Middle frontal gyrus (tissue), 1 donor: ENCODE results near the gene NR1I3.
"Not testable (repeated sequence)": the region's sequence is repeated elsewhere in the genome, so short reads cannot be mapped to it uniquely, and the experiment has no call there.

Source experiments
- DNase-seq: peaks from one replicate; pipeline ENCODE4 v3.0.0-alpha.2; 2015; ENCODE audit warnings: low spot score; ENCODE audit errors: extremely low spot score

NR1I3 gene

GRCh38 chr1:161250829-161251228 is 12.8 kb upstream of the NR1I3 start:
- no peak for DNase-seq

GRCh38 chr1:161250100-161250499 is 12.1 kb upstream of the NR1I3 start:
- not testable (repeated sequence) for DNase-seq

- no peak for DNase-seq
Observed at GRCh38 chr1:161244888-161245287, 6.9 kb upstream of the NR1I3 start.

- DNase-seq = no peak
Observed at GRCh38 chr1:161242313-161242712, 4.3 kb upstream of the NR1I3 start.

- no peak for DNase-seq
Observed at GRCh38 chr1:161241682-161242081, 3.7 kb upstream of the NR1I3 start.

- DNase-seq = no peak
Observed at GRCh38 chr1:161235957-161236775, 1.8 kb downstream of the NR1I3 start.

- no peak for DNase-seq
Observed at GRCh38 chr1:161233102-161233501, 4.9 kb downstream of the NR1I3 start.

GRCh38 chr1:161230762-161231161 is 7.2 kb downstream of the NR1I3 start:
- no peak for DNase-seq

GRCh38 chr1:161229896-161230295 is 8.1 kb downstream of the NR1I3 start:
- DNase-seq = no peak

- DNase-seq = no peak
Observed at GRCh38 chr1:161228032-161228431, 10.0 kb downstream of the NR1I3 start.

GRCh38 chr1:161227196-161227871 is 10.7 kb downstream of the NR1I3 start:
- DNase-seq = peak; percentile 44

GRCh38 chr1:161226759-161227158 is 11.2 kb downstream of the NR1I3 start:
- no peak for DNase-seq

GRCh38 chr1:161226320-161226711 is 11.7 kb downstream of the NR1I3 start:
- no peak for DNase-seq

GRCh38 chr1:161225534-161226319 is 12.3 kb downstream of the NR1I3 start, which contains the start of gene TOMM40L:
TSS of gene TOMM40L (plus strand) at chr1:161226060. CDS start at chr1:161226490, 430 bp downstream.
- DNase-seq = peak; percentile 92

GRCh38 chr1:161225178-161225533 is 12.8 kb downstream of the NR1I3 start:
- no peak for DNase-seq

- not testable (repeated sequence) for DNase-seq
Observed at GRCh38 chr1:161224695-161225087, 13.3 kb downstream of the NR1I3 start.

- no peak for DNase-seq
Observed at GRCh38 chr1:161223805-161224694, 14.0 kb downstream of the NR1I3 start.

GRCh38 chr1:161222175-161223019 is 15.6 kb downstream of the NR1I3 start:
- DNase-seq = no peak

- DNase-seq = no peak
Observed at GRCh38 chr1:161220002-161220401, 18.0 kb downstream of the NR1I3 start.
